SK-N-SH treated with all-trans-retinoic acid at 6 μM for 48 hours (cell line): ENCODE results near the gene UGT1A8.

Experiments
- ARNTL ChIP-seq: fragments of 450-650 bp; formaldehyde crosslinking; IDR thresholded peaks from 2 replicates; pipeline ENCODE4 v1.5.0; 2020; ENCODE audit warnings: low read depth, mild to moderate bottlenecking, moderate library complexity, borderline replicate concordance
- GLIS3 ChIP-seq: fragments of 250-450 bp; sonication (Bioruptor Pico); IDR thresholded peaks from 2 replicates; pipeline ENCODE4 v1.5.0; 2020; ENCODE audit warnings: mild to moderate bottlenecking, moderate library complexity
- RARB ChIP-seq: fragments of 250-450 bp; sonication (Bioruptor Pico); IDR thresholded peaks from 2 replicates; pipeline ENCODE4 v1.8.0; 2021; ENCODE audit warnings: mild to moderate bottlenecking, moderate library complexity
- ZNF8 ChIP-seq: fragments of 450-650 bp; formaldehyde crosslinking; IDR thresholded peaks from 2 replicates; pipeline ENCODE4 v1.5.0; 2020; ENCODE audit warnings: mild to moderate bottlenecking, moderate library complexity

- TF ChIP-seq GLIS3 (CRISPR knock-in tag) (no peak), ZNF8 (CRISPR knock-in tag) (no peak), RARB (CRISPR knock-in tag) (no peak), ARNTL (CRISPR knock-in tag) (no peak)
These were observed 182.3 kb downstream of the UGT1A8 start for GRCh38 chr2:233799716-233800115.
